HEK293T (cell line): Measurements from ENCODE around the gene KRT3.

Source experiments
- BHLHE40 ChIP-seq: fragments of 450-650 bp; IDR thresholded peaks from 2 replicates; pipeline ENCODE4 v1.6.1; 2016; ENCODE audit warnings: mild to moderate bottlenecking, moderate library complexity, borderline replicate concordance
- CTBP1 ChIP-seq: fragments of 450-650 bp; IDR thresholded peaks from 2 replicates; pipeline ENCODE4 v1.6.1; 2016; ENCODE audit warnings: borderline replicate concordance
- FOXA1 ChIP-seq: fragments of 450-650 bp; IDR thresholded peaks from 2 replicates; pipeline ENCODE4 v1.6.1; 2016; ENCODE audit warnings: mild to moderate bottlenecking
- FOXK2 ChIP-seq: fragments of 450-650 bp; IDR thresholded peaks from 2 replicates; pipeline ENCODE4 v1.6.1; 2016; ENCODE audit warnings: mild to moderate bottlenecking
- FOXM1 ChIP-seq: fragments of 450-650 bp; IDR thresholded peaks from 2 replicates; pipeline ENCODE4 v1.6.1; 2017; ENCODE audit warnings: mild to moderate bottlenecking, borderline replicate concordance
- HDGF ChIP-seq: fragments of 450-650 bp; IDR thresholded peaks from 2 replicates; pipeline ENCODE4 v1.6.1; 2017; ENCODE audit warnings: antibody characterized with exemption, borderline replicate concordance
- L3MBTL2 ChIP-seq: fragments of 450-650 bp; conservative IDR thresholded peaks from 2 replicates; pipeline ENCODE4 v1.6.1; 2016; ENCODE audit warnings: mild to moderate bottlenecking
- SP1 ChIP-seq: fragments of 450-650 bp; IDR thresholded peaks from 2 replicates; pipeline ENCODE4 v1.6.1; 2017
- SUZ12 ChIP-seq: fragments of 450-650 bp; IDR thresholded peaks from 2 replicates; pipeline ENCODE4 v1.6.1; 2016; ENCODE audit warnings: mild to moderate bottlenecking
- TARDBP ChIP-seq: fragments of 450-650 bp; IDR thresholded peaks from 2 replicates; pipeline ENCODE4 v1.6.1; 2016
- ZNF384 ChIP-seq: fragments of 450-650 bp; IDR thresholded peaks from 2 replicates; pipeline ENCODE4 v1.6.1; 2016
- TF ChIP-seq, protein P1 (sequence below): fragments of 450-650 bp; IDR thresholded peaks from 2 replicates; pipeline ENCODE4 v1.6.1; 2016

DNA sequence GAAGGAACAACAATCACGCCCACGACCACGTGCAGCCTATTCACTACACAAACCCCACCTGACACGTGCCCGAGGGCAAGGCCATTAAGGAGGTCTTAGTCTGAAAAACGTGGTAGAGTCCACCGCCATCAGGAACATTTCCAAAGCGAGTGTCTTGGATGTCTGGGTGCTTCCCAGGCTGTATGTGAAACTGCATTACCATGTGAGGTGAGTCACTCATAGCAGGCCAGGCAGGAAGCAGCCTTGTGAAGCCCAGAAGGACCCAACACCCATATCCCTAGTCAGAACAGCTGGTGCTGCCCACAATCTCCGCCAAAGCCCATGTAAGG is 41.5 kb upstream of the KRT3 start:
- TF ChIP-seq FOXA1, result no peak
- no peak for TF ChIP-seq SP1
- TF ChIP-seq HDGF, result no peak
- TF ChIP-seq BHLHE40, result no peak
- TF ChIP-seq TARDBP, result no peak
- TF ChIP-seq FOXM1, result no peak
- TF ChIP-seq, protein P1, sequence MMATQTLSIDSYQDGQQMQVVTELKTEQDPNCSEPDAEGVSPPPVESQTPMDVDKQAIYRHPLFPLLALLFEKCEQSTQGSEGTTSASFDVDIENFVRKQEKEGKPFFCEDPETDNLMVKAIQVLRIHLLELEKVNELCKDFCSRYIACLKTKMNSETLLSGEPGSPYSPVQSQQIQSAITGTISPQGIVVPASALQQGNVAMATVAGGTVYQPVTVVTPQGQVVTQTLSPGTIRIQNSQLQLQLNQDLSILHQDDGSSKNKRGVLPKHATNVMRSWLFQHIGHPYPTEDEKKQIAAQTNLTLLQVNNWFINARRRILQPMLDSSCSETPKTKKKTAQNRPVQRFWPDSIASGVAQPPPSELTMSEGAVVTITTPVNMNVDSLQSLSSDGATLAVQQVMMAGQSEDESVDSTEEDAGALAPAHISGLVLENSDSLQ, result no peak
- no peak for TF ChIP-seq ZNF384
- no peak for TF ChIP-seq SUZ12
- no peak for TF ChIP-seq FOXK2
- no peak for TF ChIP-seq L3MBTL2
- TF ChIP-seq CTBP1, result no peak
